ENCODE measurements around the gene COA3. TPM values are rescaled to one million over a fixed set of nuclear protein-coding genes. Genes with fewer than 3 reads are reported as not detected.

Gene COA3
- total and polyA plus RNA-seq, 2 experiments from 2014 or later = 81.2 to 138 TPM

DNA sequence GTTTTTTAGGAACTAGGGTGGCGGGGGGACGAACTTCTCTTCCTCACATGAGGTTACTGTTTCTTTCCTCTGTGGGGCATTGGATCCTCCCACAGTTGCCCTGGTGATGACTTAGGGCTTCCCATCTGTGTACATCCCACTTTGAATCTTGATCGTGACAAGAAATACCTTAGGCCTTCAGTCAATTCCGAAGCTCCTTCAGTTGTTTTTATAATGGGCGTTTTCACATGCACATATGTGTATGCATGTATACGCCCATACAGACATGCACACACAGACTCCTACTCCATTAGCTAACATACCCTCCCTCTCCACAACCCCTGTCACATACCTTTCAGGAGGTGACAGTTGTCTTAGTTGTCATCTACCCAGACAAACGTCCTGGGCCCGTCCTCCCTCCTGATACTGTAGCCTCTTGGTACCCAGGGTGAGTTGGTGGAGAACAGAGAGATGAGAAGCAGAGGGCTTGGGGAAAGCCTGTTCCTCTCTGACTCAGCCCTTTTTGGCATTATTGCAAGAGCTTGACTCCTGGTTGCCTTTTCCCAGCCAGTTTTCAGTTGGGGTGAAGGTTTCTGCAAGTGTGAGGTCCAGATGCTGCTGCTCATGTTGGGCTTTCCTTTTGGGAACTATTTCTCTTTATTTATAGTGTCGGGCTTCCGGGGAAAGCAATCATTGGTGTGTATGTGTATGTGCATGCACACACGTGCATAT, 43.6 kb upstream of the COA3 start:
- TF ChIP-seq EZH2phosphoT487 (IDR thresholded peaks at IDR 0.05; ENCODE audit: unreplicated experiment) (no peak), EZH2 (IDR thresholded peaks at IDR 0.05; ENCODE audit: low read depth, unreplicated experiment) (no peak), NANOG (IDR thresholded peaks at IDR 0.05; ENCODE audit: borderline replicate concordance) (no peak), POLR2AphosphoS5 (IDR thresholded peaks at IDR 0.05; ENCODE audit: low read depth) (no peak), CREB1 (CRISPR knock-in tag; IDR thresholded peaks at IDR 0.05; ENCODE audit: low read depth) (no peak), ZNF114 (CRISPR knock-in tag; IDR thresholded peaks at IDR 0.05) (no peak), JUNB (IDR thresholded peaks at IDR 0.05; ENCODE audit: unreplicated experiment) (no peak), ZNF331 (CRISPR knock-in tag; IDR thresholded peaks at IDR 0.05; ENCODE audit: low read depth) (no peak), STAT1 (IDR thresholded peaks at IDR 0.05; ENCODE audit: unreplicated experiment) (no peak)
- TF ChIP-seq, protein P1, sequence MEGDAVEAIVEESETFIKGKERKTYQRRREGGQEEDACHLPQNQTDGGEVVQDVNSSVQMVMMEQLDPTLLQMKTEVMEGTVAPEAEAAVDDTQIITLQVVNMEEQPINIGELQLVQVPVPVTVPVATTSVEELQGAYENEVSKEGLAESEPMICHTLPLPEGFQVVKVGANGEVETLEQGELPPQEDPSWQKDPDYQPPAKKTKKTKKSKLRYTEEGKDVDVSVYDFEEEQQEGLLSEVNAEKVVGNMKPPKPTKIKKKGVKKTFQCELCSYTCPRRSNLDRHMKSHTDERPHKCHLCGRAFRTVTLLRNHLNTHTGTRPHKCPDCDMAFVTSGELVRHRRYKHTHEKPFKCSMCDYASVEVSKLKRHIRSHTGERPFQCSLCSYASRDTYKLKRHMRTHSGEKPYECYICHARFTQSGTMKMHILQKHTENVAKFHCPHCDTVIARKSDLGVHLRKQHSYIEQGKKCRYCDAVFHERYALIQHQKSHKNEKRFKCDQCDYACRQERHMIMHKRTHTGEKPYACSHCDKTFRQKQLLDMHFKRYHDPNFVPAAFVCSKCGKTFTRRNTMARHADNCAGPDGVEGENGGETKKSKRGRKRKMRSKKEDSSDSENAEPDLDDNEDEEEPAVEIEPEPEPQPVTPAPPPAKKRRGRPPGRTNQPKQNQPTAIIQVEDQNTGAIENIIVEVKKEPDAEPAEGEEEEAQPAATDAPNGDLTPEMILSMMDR (conservative IDR thresholded peaks at IDR 0.05; ENCODE audit: low read depth in 2 of 2) = no peak
- TF ChIP-seq, protein P2, sequence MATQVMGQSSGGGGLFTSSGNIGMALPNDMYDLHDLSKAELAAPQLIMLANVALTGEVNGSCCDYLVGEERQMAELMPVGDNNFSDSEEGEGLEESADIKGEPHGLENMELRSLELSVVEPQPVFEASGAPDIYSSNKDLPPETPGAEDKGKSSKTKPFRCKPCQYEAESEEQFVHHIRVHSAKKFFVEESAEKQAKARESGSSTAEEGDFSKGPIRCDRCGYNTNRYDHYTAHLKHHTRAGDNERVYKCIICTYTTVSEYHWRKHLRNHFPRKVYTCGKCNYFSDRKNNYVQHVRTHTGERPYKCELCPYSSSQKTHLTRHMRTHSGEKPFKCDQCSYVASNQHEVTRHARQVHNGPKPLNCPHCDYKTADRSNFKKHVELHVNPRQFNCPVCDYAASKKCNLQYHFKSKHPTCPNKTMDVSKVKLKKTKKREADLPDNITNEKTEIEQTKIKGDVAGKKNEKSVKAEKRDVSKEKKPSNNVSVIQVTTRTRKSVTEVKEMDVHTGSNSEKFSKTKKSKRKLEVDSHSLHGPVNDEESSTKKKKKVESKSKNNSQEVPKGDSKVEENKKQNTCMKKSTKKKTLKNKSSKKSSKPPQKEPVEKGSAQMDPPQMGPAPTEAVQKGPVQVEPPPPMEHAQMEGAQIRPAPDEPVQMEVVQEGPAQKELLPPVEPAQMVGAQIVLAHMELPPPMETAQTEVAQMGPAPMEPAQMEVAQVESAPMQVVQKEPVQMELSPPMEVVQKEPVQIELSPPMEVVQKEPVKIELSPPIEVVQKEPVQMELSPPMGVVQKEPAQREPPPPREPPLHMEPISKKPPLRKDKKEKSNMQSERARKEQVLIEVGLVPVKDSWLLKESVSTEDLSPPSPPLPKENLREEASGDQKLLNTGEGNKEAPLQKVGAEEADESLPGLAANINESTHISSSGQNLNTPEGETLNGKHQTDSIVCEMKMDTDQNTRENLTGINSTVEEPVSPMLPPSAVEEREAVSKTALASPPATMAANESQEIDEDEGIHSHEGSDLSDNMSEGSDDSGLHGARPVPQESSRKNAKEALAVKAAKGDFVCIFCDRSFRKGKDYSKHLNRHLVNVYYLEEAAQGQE (IDR thresholded peaks at IDR 0.05; ENCODE audit: unreplicated experiment) = no peak
- TF ChIP-seq, protein P3, sequence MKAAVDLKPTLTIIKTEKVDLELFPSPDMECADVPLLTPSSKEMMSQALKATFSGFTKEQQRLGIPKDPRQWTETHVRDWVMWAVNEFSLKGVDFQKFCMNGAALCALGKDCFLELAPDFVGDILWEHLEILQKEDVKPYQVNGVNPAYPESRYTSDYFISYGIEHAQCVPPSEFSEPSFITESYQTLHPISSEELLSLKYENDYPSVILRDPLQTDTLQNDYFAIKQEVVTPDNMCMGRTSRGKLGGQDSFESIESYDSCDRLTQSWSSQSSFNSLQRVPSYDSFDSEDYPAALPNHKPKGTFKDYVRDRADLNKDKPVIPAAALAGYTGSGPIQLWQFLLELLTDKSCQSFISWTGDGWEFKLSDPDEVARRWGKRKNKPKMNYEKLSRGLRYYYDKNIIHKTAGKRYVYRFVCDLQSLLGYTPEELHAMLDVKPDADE (IDR thresholded peaks at IDR 0.05) = no peak
- TF ChIP-seq, protein P4, sequence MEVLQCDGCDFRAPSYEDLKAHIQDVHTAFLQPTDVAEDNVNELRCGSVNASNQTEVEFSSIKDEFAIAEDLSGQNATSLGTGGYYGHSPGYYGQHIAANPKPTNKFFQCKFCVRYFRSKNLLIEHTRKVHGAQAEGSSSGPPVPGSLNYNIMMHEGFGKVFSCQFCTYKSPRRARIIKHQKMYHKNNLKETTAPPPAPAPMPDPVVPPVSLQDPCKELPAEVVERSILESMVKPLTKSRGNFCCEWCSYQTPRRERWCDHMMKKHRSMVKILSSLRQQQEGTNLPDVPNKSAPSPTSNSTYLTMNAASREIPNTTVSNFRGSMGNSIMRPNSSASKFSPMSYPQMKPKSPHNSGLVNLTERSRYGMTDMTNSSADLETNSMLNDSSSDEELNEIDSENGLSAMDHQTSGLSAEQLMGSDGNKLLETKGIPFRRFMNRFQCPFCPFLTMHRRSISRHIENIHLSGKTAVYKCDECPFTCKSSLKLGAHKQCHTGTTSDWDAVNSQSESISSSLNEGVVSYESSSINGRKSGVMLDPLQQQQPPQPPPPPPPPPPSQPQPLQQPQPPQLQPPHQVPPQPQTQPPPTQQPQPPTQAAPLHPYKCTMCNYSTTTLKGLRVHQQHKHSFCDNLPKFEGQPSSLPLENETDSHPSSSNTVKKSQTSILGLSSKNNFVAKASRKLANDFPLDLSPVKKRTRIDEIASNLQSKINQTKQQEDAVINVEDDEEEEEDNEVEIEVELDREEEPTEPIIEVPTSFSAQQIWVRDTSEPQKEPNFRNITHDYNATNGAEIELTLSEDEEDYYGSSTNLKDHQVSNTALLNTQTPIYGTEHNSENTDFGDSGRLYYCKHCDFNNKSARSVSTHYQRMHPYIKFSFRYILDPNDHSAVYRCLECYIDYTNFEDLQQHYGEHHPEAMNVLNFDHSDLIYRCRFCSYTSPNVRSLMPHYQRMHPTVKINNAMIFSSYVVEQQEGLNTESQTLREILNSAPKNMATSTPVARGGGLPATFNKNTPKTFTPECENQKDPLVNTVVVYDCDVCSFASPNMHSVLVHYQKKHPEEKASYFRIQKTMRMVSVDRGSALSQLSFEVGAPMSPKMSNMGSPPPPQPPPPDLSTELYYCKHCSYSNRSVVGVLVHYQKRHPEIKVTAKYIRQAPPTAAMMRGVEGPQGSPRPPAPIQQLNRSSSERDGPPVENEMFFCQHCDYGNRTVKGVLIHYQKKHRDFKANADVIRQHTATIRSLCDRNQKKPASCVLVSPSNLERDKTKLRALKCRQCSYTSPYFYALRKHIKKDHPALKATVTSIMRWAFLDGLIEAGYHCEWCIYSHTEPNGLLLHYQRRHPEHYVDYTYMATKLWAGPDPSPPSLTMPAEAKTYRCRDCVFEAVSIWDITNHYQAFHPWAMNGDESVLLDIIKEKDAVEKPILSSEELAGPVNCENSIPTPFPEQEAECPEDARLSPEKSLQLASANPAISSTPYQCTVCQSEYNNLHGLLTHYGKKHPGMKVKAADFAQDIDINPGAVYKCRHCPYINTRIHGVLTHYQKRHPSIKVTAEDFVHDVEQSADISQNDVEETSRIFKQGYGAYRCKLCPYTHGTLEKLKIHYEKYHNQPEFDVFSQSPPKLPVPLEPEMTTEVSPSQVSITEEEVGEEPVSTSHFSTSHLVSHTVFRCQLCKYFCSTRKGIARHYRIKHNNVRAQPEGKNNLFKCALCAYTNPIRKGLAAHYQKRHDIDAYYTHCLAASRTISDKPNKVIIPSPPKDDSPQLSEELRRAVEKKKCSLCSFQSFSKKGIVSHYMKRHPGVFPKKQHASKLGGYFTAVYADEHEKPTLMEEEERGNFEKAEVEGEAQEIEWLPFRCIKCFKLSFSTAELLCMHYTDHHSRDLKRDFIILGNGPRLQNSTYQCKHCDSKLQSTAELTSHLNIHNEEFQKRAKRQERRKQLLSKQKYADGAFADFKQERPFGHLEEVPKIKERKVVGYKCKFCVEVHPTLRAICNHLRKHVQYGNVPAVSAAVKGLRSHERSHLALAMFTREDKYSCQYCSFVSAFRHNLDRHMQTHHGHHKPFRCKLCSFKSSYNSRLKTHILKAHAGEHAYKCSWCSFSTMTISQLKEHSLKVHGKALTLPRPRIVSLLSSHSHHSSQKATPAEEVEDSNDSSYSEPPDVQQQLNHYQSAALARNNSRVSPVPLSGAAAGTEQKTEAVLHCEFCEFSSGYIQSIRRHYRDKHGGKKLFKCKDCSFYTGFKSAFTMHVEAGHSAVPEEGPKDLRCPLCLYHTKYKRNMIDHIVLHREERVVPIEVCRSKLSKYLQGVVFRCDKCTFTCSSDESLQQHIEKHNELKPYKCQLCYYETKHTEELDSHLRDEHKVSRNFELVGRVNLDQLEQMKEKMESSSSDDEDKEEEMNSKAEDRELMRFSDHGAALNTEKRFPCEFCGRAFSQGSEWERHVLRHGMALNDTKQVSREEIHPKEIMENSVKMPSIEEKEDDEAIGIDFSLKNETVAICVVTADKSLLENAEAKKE (CRISPR knock-in tag; IDR thresholded peaks at IDR 0.05) = no peak
- ATAC-seq (no peak), DNase-seq (ENCODE audit: low spot score) (no peak)
- H3K9me3 Mint-ChIP-seq = no peaks in the 10 kb centered on the region; the same call in 2 of the 3 replicates
- peaks cover 3% of the 10 kb centered on the region; the same call in 1 of the 3 replicates for H3K4me1 Mint-ChIP-seq
- H3K4me3 Mint-ChIP-seq = no peak overlapping the region
- Histone ChIP-seq H3K36me3 (ENCODE audit: insufficient read depth) (peaks cover 60% of the 10 kb centered on the region), H4K20me1 (replicated peaks; ENCODE audit: insufficient read depth) (peaks cover 29% of the 10 kb centered on the region), H3K9me2 (ENCODE audit: insufficient read depth) (no peaks in the 10 kb centered on the region), H3K27me3 (ENCODE audit: insufficient read depth) (no peaks in the 10 kb centered on the region), H3K4me3 (no peak overlapping the region), H2AFZ (no peak overlapping the region), H3K27ac (ENCODE audit: low read depth) (peak overlapping the region; percentile 50; the same call in 1 of the 2 replicates), H3K79me2 (replicated peaks; ENCODE audit: insufficient read depth) (no peaks in the 10 kb centered on the region), H3K4me2 (no peak overlapping the region), H3F3A (replicated peaks; ENCODE audit: low read depth) (peaks cover 30% of the 10 kb centered on the region), H3K4me1 (ENCODE audit: insufficient read depth) (no peaks in the 10 kb centered on the region)
- H3K27ac Mint-ChIP-seq = no peak overlapping the region
- H3K36me3 Mint-ChIP-seq (ENCODE audit: low read depth) = peaks cover 89% of the 10 kb centered on the region
- peaks cover 7% of the 10 kb centered on the region for H3K27me3 Mint-ChIP-seq (ENCODE audit: insufficient read depth, low read depth, poor library complexity)

Measured in GM23338 (cell line).